Activated naive CD4-positive, alpha-beta T cell treated with anti-CD3 and anti-CD28 coated beads, Interleukin-2, amount 10 ng/mL, durations not matched to agents 7 days and 5 days (primary cell): ENCODE results near the gene NBEAL1.
"Not testable (repeated sequence)": the region's sequence is repeated elsewhere in the genome, so short reads cannot be mapped to it uniquely, and the experiment has no call there.

ENCODE experiments used
- CTCF ChIA-PET: fragments of 350-600 bp; sonication (Branson Sonifier 250); formaldehyde crosslinking; loops from one replicate; lab custom pipeline; 2021; ENCODE audit warnings: antibody characterized with exemption; lab: Charles Lee
- DNase-seq: peaks from one replicate; pipeline ENCODE4 v3.0.0-alpha.2; 2020
- H3K27ac Mint-ChIP-seq: one replicate; pipeline ENCODE4 v1.8.0; 2021; ENCODE audit warnings: mild to moderate bottlenecking, moderate library complexity, mixed read lengths
- H3K27me3 Mint-ChIP-seq: one replicate; pipeline ENCODE4 v1.8.0; 2021; ENCODE audit warnings: mild to moderate bottlenecking, mixed read lengths
- H3K36me3 Mint-ChIP-seq: one replicate; pipeline ENCODE4 v1.8.0; 2021; ENCODE audit warnings: mixed read lengths
- H3K4me1 Mint-ChIP-seq: one replicate; pipeline ENCODE4 v1.8.0; 2021; ENCODE audit warnings: mixed read lengths
- H3K4me3 Mint-ChIP-seq: one replicate; pipeline ENCODE4 v1.8.0; 2021; ENCODE audit warnings: mild to moderate bottlenecking, moderate library complexity, mixed read lengths
- H3K9me3 Mint-ChIP-seq: one replicate; pipeline ENCODE4 v1.8.0; 2021; ENCODE audit warnings: mixed read lengths

The NBEAL1 gene

GRCh38 chr2:203240491-203240890 lies 225.8 kb downstream of the NBEAL1 start:
- Mint-ChIP-seq H3K27me3 (peaks cover 4% of the 10 kb centered on the region), H3K4me3 (peak overlapping the region; percentile 91), H3K9me3 (no peaks in the 10 kb centered on the region), H3K4me1 (peaks cover 40% of the 10 kb centered on the region), H3K27ac (peak overlapping the region; percentile 100), H3K36me3 (peaks cover 31% of the 10 kb centered on the region)
- CTCF ChIA-PET: interaction anchor here (1.4 to 2.4 kb wide), 2 partner anchors 15 to 575 kb away, joined by 3 to 12 read pairs; no protein-coding TSS in a partner anchor
- no peak for DNase-seq

- no peaks in the 10 kb centered on the region for H3K9me3 Mint-ChIP-seq
- H3K27ac Mint-ChIP-seq: no peak overlapping the region
- H3K27me3 Mint-ChIP-seq: peaks cover 4% of the 10 kb centered on the region
- H3K4me1 Mint-ChIP-seq: peaks cover 46% of the 10 kb centered on the region
- DNase-seq: no peak
- CTCF ChIA-PET: interaction anchor here (1.7 kb wide), 1 partner anchor 17 kb away, joined by 3 read pairs; no protein-coding TSS in a partner anchor
- peaks cover 38% of the 10 kb centered on the region for H3K36me3 Mint-ChIP-seq
- no peak overlapping the region for H3K4me3 Mint-ChIP-seq
Measured at GRCh38 chr2:203242518-203242917, 227.8 kb downstream of the NBEAL1 start.

- Mint-ChIP-seq H3K27me3 (no peaks in the 10 kb centered on the region), H3K27ac (no peak overlapping the region), H3K4me1 (peaks cover 17% of the 10 kb centered on the region), H3K36me3 (peaks cover 34% of the 10 kb centered on the region), H3K4me3 (no peak overlapping the region), H3K9me3 (no peaks in the 10 kb centered on the region)
- DNase-seq: no peak
- CTCF ChIA-PET: no interaction called here
Measured at GRCh38 chr2:203246646-203247045, 232.0 kb downstream of the NBEAL1 start.

DNA sequence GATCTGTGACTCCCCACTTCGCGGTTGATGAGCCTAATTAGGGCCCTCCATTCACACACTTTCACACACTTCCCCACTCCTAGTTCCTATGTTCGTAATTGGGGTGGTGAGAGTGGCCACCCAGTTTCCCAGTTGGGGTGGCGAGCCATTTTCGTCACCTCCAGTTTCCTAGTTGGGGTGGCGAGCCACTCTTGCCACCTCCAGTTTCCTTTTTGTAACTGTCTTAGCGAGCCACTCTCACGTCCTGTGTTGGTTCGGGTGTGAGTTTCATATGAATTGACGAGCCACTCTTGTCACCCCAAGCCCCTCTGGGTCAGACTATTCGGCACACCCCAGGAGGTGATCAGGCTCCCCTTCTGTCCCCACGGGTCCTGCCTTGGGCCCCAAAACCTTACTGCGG lies 238.1 kb downstream of the NBEAL1 start:
- H3K4me1 Mint-ChIP-seq: no peaks in the 10 kb centered on the region
- H3K9me3 Mint-ChIP-seq: no peaks in the 10 kb centered on the region
- no peak overlapping the region for H3K27ac Mint-ChIP-seq
- no peak overlapping the region for H3K4me3 Mint-ChIP-seq
- peaks cover 48% of the 10 kb centered on the region for H3K36me3 Mint-ChIP-seq
- H3K27me3 Mint-ChIP-seq: no peaks in the 10 kb centered on the region
- CTCF ChIA-PET: no interaction called here
- DNase-seq: no peak

DNA sequence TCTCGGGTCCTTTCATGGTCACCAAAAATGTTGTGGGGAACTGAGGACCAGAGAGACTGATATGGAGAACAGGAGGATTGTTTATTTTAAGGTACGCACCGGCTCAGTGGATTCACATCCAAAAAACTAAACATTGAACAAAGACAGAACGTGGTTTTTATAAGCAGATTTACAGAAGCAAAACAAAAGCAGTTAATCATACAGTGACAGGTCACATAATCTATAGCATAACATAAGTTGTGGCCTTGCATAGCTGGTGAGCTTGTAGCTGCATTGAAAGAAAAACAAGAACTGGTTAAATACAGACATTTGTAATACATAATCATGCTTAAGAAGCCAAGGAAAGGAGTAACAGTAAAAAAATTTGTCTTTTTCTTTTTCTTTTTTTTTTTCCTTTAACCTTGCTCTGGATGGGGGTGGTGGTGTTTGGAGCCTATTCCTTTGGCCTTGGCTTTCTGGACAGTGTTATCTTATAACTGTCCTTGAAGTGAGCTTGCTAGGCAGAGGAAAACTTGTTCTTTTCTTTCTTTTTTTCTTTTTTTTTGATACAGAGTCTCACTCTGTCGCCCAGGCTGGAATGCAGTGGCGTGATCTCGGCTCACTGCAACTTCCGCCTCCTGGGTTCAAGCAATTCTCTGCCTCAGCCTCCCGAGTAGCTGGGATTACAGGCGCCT lies 238.9 kb downstream of the NBEAL1 start:
- H3K9me3 Mint-ChIP-seq, H3K27me3 Mint-ChIP-seq, H3K4me1 Mint-ChIP-seq, H3K27ac Mint-ChIP-seq, DNase-seq, H3K4me3 Mint-ChIP-seq: not testable (repeated sequence)
- CTCF ChIA-PET: interaction anchor here (0.7 kb wide), 1 partner anchor 19 kb away, joined by 3 read pairs; no protein-coding TSS in a partner anchor
- H3K36me3 Mint-ChIP-seq: peaks cover 48% of the 10 kb centered on the region

DNA sequence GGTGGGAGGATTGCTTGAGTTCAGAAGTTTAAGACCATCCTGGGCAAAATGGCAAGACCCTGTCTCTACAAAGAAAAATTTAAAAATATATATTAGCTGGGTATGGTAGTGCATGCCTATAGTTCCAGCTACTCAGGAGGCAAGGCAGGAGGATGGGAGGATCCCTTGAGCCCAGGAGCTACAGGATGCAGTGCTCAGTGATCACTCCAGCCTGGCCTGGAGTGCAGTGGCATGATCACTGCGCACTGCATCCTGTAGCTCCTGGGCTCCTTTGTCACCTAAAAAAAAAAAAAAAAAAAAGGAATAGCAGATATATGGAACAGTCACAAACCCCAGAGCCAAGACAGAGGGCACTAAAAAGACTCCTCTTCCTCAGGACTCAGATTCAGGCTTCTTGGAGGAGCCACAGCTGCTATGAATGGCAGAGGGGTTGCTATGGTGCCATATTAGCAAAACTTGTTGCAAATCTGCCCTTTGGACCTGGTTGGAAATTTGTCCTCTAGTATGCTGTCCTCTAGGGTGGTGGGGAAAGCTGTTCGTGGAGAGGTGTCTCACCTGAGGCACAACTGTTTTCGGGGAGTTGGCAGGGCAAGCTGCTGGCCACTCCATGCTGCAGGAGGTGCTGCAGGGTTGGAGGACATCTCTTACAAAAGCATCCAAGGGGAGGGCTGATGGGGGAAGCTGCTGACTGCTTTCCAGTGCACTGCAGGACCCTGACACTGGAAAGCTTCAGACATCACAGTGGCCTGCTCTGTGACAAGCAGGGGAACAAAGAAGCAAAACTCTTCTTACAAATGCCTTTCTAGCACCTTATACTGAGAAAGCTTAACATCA lies 246.9 kb downstream of the NBEAL1 start:
- H3K36me3 Mint-ChIP-seq: peaks cover 35% of the 10 kb centered on the region

More for the DNA sequence above, 246.9 kb downstream of the NBEAL1 start:
- DNase-seq: no peak
- H3K27ac Mint-ChIP-seq: no peak overlapping the region
- no peaks in the 10 kb centered on the region for H3K4me1 Mint-ChIP-seq
- H3K27me3 Mint-ChIP-seq: no peaks in the 10 kb centered on the region
- H3K9me3 Mint-ChIP-seq: no peaks in the 10 kb centered on the region
- CTCF ChIA-PET: no interaction called here
- no peak overlapping the region for H3K4me3 Mint-ChIP-seq
